Uterus (tissue), 4 donors: Measurements from ENCODE around the gene WFDC2. TPM values are rescaled to one million over a fixed set of nuclear protein-coding genes. Genes with fewer than 3 reads are reported as not detected.

Experiments
- DNase-seq, 2 donors: peaks; one replicate each; pipeline ENCODE4 v3.0.0-alpha.2; 2019 to 2020
- H3K27ac ChIP-seq, 2 donors: fragments of 200-600 bp; sonication (generic); 1 replicate in 1 of 2; 2 replicates in 1 of 2; pipeline ENCODE4 v1.5.1; 2016 to 2018
- H3K27me3 ChIP-seq, 2 donors: fragments of 200-600 bp; sonication (generic); one replicate each; pipeline ENCODE4 v1.5.1; 2018 to 2019; ENCODE audit warnings: control low read depth in 1 of 2
- H3K36me3 ChIP-seq, 2 donors: fragments of 200-600 bp; sonication (generic); one replicate each; pipeline ENCODE4 v1.5.1; 2019; ENCODE audit warnings: control low read depth in 1 of 2
- H3K4me1 ChIP-seq, 2 donors: fragments of 200-600 bp; sonication (generic); one replicate each; pipeline ENCODE4 v1.5.1; 2018 to 2019; ENCODE audit warnings: control low read depth in 1 of 2
- H3K4me3 ChIP-seq, 2 donors: fragments of 200-600 bp; sonication (generic); 1 replicate in 1 of 2; 2 replicates in 1 of 2; pipeline ENCODE4 v1.5.1; 2018 to 2019; ENCODE audit warnings: mild to moderate bottlenecking in 1 of 2
- H3K9me3 ChIP-seq, 2 donors: fragments of 200-600 bp; sonication (generic); one replicate each; pipeline ENCODE4 v1.5.1; 2019; ENCODE audit warnings: control low read depth in 1 of 2
- CTCF ChIP-seq, 4 experiments: fragments of 200-600 bp in 2 of 4; fragments of 450-650 bp in 2 of 4; sonication (generic) in 2 of 4; IDR thresholded peaks; one replicate each; pipeline ENCODE4 v1.5.1; 2016 to 2019; ENCODE audit warnings: antibody characterized with exemption in 4 of 4, mild to moderate bottlenecking in 2 of 4, moderate library complexity in 1 of 4
- POLR2A ChIP-seq, 2 donors: fragments of 450-650 bp; IDR thresholded peaks; one replicate each; pipeline ENCODE4 v1.6.1; 2016; ENCODE audit warnings: antibody characterized with exemption in 2 of 2, mild to moderate bottlenecking in 1 of 2, moderate library complexity in 1 of 2
- intact Hi-C: fragments of 100-400 bp; cut with DNase I; formaldehyde crosslinking; loops from one replicate; pipeline ENCODE4 v1.15.1; 2023; ENCODE audit warnings: low total_unique reads
- total RNA-seq, 4 donors: library from RNA; depleted of rRNA in 3 of 4; stranded (reverse); fragments of >200 nt in 3 of 4; gene quantifications; one replicate each; pipeline versions ENCODE4 v1.1.0 to v1.2.4, GENCODE V29; 2014 to 2023
- donor health status: DM: yes; HTN: yes; CAD: no.

Gene WFDC2
- total RNA-seq, 4 donors from 2014 or later: 7.9 to 18.3 (median 15.5) TPM; not detected in 1

GRCh38 chr20:45506398-45506797 lies 36.8 kb downstream of the WFDC2 start:
- TF ChIP-seq POLR2A (IDR thresholded peaks at IDR 0.05): no peak
- TF ChIP-seq CTCF (IDR thresholded peaks at IDR 0.05): no peak
- intact Hi-C loops: no loop called here

GRCh38 chr20:45507011-45507820 lies 37.7 kb downstream of the WFDC2 start:
- intact Hi-C loops: no loop called here
- H3K4me1 ChIP-seq: no peaks in the 10 kb centered on the region
- TF ChIP-seq CTCF (IDR thresholded peaks at IDR 0.05): no peak
- no peak for TF ChIP-seq POLR2A (IDR thresholded peaks at IDR 0.05)

More at GRCh38 chr20:45506398-45506797, 36.8 kb downstream of the WFDC2 start:
- no peaks in the 10 kb centered on the region for H3K36me3 ChIP-seq
- DNase-seq: no peak
- no peaks in the 10 kb centered on the region for H3K9me3 ChIP-seq
- no peak overlapping the region for H3K4me3 ChIP-seq
- H3K27me3 ChIP-seq: no peaks in the 10 kb centered on the region
- H3K27ac ChIP-seq: no peak overlapping the region
- no peaks in the 10 kb centered on the region for H3K4me1 ChIP-seq

GRCh38 chr20:45508068-45508886 lies 38.7 kb downstream of the WFDC2 start:
- H3K9me3 ChIP-seq: no peaks in the 10 kb centered on the region
- H3K4me3 ChIP-seq: no peak overlapping the region
- no peaks in the 10 kb centered on the region for H3K4me1 ChIP-seq
- no peak overlapping the region for H3K27ac ChIP-seq
- no peak for DNase-seq
- intact Hi-C loops: no loop called here
- H3K36me3 ChIP-seq: no peaks in the 10 kb centered on the region
- H3K27me3 ChIP-seq: no peaks in the 10 kb centered on the region
- TF ChIP-seq POLR2A (IDR thresholded peaks at IDR 0.05) (no peak), CTCF (IDR thresholded peaks at IDR 0.05) (no peak)

More at GRCh38 chr20:45507011-45507820, 37.7 kb downstream of the WFDC2 start:
- H3K4me3 ChIP-seq: no peak overlapping the region
- H3K9me3 ChIP-seq: no peaks in the 10 kb centered on the region
- H3K36me3 ChIP-seq: no peaks in the 10 kb centered on the region
- no peak for DNase-seq
- no peaks in the 10 kb centered on the region for H3K27me3 ChIP-seq
- H3K27ac ChIP-seq: no peak overlapping the region

- H3K27ac ChIP-seq: no peak overlapping the region
- intact Hi-C loops: no loop called here
- H3K9me3 ChIP-seq: no peaks in the 10 kb centered on the region
- H3K4me3 ChIP-seq: no peak overlapping the region
- no peak for DNase-seq
- TF ChIP-seq POLR2A (IDR thresholded peaks at IDR 0.05) (no peak), CTCF (IDR thresholded peaks at IDR 0.05) (no peak)
- no peaks in the 10 kb centered on the region for H3K4me1 ChIP-seq
- H3K27me3 ChIP-seq: no peaks in the 10 kb centered on the region
- H3K36me3 ChIP-seq: no peaks in the 10 kb centered on the region
Observed at GRCh38 chr20:45509091-45509490, 39.5 kb downstream of the WFDC2 start.
